Keratinocyte (primary cell): ENCODE measurements around the gene TMEM187. TPM values are rescaled to one million over a fixed set of nuclear protein-coding genes. Genes with fewer than 3 reads are reported as not detected.

ENCODE experiments used
- DNase-seq: peaks from one replicate; pipeline ENCODE4 v3.0.0-alpha.2; 2011; ENCODE audit warnings: low read depth, missing footprints, low spot score
- FAIRE-seq: peaks from 2 replicates; lab custom pipeline; 2011; peaks lifted over from hg19 to GRCh38; lab: Jason Lieb, UNC
- H2AFZ ChIP-seq: 2 replicates; pipeline ENCODE4 v1.6.0; 2012; ENCODE audit warnings: low read length, control low read depth, inconsistent platforms; ENCODE audit not compliant: control insufficient read depth
- H3K27ac ChIP-seq: 2 replicates; pipeline ENCODE4 v1.5.1; 2011; ENCODE audit warnings: low read length; ENCODE audit not compliant: control insufficient read depth, insufficient read depth
- H3K27me3 ChIP-seq: 3 replicates; pipeline ENCODE4 v1.6.0; 2011; ENCODE audit warnings: low read length; ENCODE audit not compliant: control insufficient read depth, insufficient read depth; ENCODE audit errors: extremely low read depth
- H3K36me3 ChIP-seq, 2 experiments: 2 replicates in 1 of 2; 3 replicates in 1 of 2; pipeline ENCODE4 v1.5.1; 2011; ENCODE audit warnings: low read length in 2 of 2, mild to moderate bottlenecking in 1 of 2; ENCODE audit not compliant: control insufficient read depth in 2 of 2, insufficient read depth in 2 of 2; ENCODE audit errors: extremely low read depth in 1 of 2
- H3K4me1 ChIP-seq: 3 replicates; pipeline ENCODE4 v1.5.1; 2011; ENCODE audit warnings: low read length; ENCODE audit not compliant: control insufficient read depth, insufficient read depth; ENCODE audit errors: extremely low read depth
- H3K4me2 ChIP-seq: 3 replicates; pipeline ENCODE4 v1.6.0; 2011; ENCODE audit warnings: low read depth, low read length; ENCODE audit not compliant: control insufficient read depth, insufficient read depth; ENCODE audit errors: extremely low read depth
- H3K4me3 ChIP-seq, 3 experiments: fragments of 200-600 bp in 1 of 3; sonication (generic) in 1 of 3; 2 replicates in 2 of 3; 3 replicates in 1 of 3; pipeline ENCODE4 v1.5.1; 2011 to 2016; ENCODE audit warnings: low read length in 3 of 3, mild to moderate bottlenecking in 3 of 3, control low read depth in 2 of 3, inconsistent platforms in 1 of 3, low read depth in 1 of 3, mixed read lengths in 1 of 3, mixed run types in 1 of 3, moderate library complexity in 1 of 3; ENCODE audit not compliant: control insufficient read depth in 2 of 3, insufficient read depth in 2 of 3; ENCODE audit errors: extremely low read depth in 1 of 3
- H3K79me2 ChIP-seq: 2 replicates; pipeline ENCODE4 v1.6.0; 2012; ENCODE audit warnings: low read length; ENCODE audit not compliant: control insufficient read depth, insufficient read depth
- H3K9ac ChIP-seq: 3 replicates; pipeline ENCODE4 v1.6.0; 2011; ENCODE audit warnings: low read length; ENCODE audit not compliant: control insufficient read depth, insufficient read depth; ENCODE audit errors: extremely low read depth
- H3K9me1 ChIP-seq: 3 replicates; pipeline ENCODE4 v1.6.0; 2011; ENCODE audit warnings: low read length; ENCODE audit not compliant: control insufficient read depth, insufficient read depth; ENCODE audit errors: extremely low read depth
- H3K9me3 ChIP-seq: 2 replicates; pipeline ENCODE4 v1.5.1; 2012; ENCODE audit warnings: low read depth, low read length; ENCODE audit not compliant: control insufficient read depth
- H4K20me1 ChIP-seq: 3 replicates; pipeline ENCODE4 v1.6.0; 2011; ENCODE audit warnings: low read length; ENCODE audit not compliant: control insufficient read depth, insufficient read depth; ENCODE audit errors: extremely low read depth
- EZH2 ChIP-seq: IDR thresholded peaks from one replicate; pipeline ENCODE4 v1.6.1; 2012; ENCODE audit warnings: inconsistent platforms, mild to moderate bottlenecking, low read length, moderate library complexity
- dilution Hi-C: fragments of 300-500 bp; cut with MboI; formaldehyde crosslinking; loops from one replicate; pipeline ENCODE4 v1.7.0; 2020; ENCODE audit warnings: low sequenced_read_pairs; ENCODE audit not compliant: extremely low pct_ligation_motif_present
- polyA plus RNA-seq, 5 experiments: library from polyadenylated mRNA; depleted of rRNA in 3 of 5; stranded (reverse) in 3 of 5; stranded (forward) in 1 of 5; unstranded in 1 of 5; fragments of >200 nt; gene quantifications; 1 replicate in 1 of 5; 2 replicates in 3 of 5; 3 replicates in 1 of 5; pipeline versions ENCODE4 v1.2.1 to v1.2.3, GENCODE V29; 2011 to 2012; ENCODE audit warnings: missing spikeins in 2 of 5, low read depth in 1 of 5, low replicate concordance in 1 of 5
- TF ChIP-seq, protein P1 (sequence below), 3 experiments: IDR thresholded peaks in 1 of 3; conservative IDR thresholded peaks in 1 of 3; optimal IDR thresholded peaks in 1 of 3; 2 replicates in 2 of 3; 3 replicates in 1 of 3; pipeline versions ENCODE3 to v1.5.1; 2011; ENCODE audit warnings: low read length in 3 of 3, mild to moderate bottlenecking in 3 of 3, moderate library complexity in 2 of 3, control low read depth in 1 of 3, inconsistent platforms in 1 of 3; ENCODE audit not compliant: insufficient read depth in 2 of 3; ENCODE audit errors: extremely low read depth in 1 of 3

TMEM187 gene
- polyA plus RNA-seq, 1 donor (not counting 4 experiments of a cell fraction or from before 2014, with no cell fraction given) = 6.6 TPM

DNA sequence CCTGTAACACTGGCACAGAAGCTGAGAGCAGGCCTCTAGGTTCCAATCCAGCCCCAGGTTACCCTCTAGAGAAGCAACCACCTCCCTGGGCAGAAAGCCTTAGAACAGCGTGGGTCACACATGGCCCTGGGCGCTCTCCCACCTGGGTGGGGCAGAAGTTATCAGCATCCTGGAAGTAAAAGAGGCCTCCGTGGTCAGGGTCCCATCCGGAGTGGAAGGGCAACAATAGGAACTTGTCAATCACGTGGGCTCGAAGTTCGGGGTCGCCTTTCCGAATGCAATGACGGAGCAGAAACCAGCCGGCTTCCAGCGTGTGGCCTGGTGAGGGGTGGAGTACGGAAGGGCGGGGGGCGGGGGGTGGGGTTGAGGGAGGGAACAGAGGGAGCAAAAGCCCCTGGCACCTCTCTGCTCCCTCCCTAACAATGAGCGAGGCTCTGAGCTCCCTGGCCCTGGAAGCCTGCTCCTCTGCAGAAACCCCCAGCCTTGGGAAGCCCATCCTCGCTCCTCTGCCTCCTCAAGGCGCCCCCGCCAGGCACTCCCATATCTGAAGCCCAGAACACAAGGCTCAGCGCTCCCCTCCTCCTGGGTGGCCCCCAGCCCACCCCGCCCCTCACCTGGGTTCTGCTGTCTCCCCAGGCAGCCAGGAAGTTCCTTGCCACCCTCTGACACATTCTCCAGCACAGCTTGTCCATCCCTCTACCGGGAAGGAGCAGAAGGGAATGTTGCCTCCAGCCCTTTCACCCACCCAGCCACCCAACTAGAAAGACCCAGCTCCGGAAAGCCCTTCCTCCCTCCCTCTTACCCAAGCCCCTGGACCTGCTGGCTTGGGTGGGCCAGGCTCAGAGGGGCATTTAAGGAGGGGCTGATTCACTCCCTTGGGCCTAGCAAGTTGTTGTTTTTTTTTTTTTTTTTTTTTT lies 31.0 kb upstream of the TMEM187 start:
- Histone ChIP-seq H4K20me1 (no peaks in the 10 kb centered on the region), H3K9ac (no peak overlapping the region), H2AFZ (no peak overlapping the region), H3K36me3 (no peaks in the 10 kb centered on the region), H3K27me3 (no peaks in the 10 kb centered on the region), H3K4me2 (no peak overlapping the region), H3K9me3 (no peaks in the 10 kb centered on the region), H3K27ac (no peak overlapping the region), H3K4me1 (no peaks in the 10 kb centered on the region), H3K4me3 (no peak overlapping the region), H3K79me2 (no peaks in the 10 kb centered on the region), H3K9me1 (no peaks in the 10 kb centered on the region)
- TF ChIP-seq, protein P1, sequence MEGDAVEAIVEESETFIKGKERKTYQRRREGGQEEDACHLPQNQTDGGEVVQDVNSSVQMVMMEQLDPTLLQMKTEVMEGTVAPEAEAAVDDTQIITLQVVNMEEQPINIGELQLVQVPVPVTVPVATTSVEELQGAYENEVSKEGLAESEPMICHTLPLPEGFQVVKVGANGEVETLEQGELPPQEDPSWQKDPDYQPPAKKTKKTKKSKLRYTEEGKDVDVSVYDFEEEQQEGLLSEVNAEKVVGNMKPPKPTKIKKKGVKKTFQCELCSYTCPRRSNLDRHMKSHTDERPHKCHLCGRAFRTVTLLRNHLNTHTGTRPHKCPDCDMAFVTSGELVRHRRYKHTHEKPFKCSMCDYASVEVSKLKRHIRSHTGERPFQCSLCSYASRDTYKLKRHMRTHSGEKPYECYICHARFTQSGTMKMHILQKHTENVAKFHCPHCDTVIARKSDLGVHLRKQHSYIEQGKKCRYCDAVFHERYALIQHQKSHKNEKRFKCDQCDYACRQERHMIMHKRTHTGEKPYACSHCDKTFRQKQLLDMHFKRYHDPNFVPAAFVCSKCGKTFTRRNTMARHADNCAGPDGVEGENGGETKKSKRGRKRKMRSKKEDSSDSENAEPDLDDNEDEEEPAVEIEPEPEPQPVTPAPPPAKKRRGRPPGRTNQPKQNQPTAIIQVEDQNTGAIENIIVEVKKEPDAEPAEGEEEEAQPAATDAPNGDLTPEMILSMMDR (optimal IDR thresholded peaks at IDR 0.05 in 1 of 3, IDR thresholded peaks at IDR 0.05 in 1 of 3, conservative IDR thresholded peaks at IDR 0.05 in 1 of 3; ENCODE audit: extremely low read depth in 1 of 3, insufficient read depth in 2 of 3, low read length in 3 of 3) = no peak
- no peak for TF ChIP-seq EZH2
- FAIRE-seq (no peak), DNase-seq (no peak)
- dilution Hi-C loops = no loop called here

DNA sequence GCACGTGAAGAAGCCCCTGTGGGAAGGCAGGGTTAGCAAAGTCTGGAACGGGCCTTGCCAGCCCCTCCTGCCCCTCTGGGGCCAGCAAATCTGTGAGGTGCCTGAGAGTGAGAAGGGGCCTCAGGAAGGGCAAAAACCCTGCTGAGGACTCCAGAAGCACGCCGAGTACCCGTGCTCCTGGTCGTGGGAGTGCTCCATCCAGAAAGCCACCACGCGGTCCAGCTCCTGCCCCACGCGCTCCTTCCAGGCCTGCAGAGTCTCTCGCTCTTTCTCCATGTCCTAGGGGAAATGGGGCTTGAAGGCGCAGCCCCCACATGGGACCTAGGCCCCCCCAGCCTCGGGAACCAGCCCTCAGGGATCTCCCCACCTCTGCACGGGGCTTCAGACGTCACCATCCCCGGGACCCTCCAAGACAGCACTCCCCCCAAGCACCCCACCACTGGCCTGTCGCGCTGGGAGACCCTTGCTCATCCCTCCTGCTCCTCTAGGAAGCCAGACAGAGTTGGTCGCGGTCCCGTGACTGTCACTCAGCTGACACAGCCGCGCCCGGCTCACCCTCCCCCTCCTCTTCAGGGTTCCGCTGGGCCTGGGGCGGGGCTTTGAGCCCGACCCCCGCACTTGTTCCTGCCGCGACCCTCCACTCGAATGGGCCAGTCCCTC lies 28.3 kb upstream of the TMEM187 start, which contains the start of gene RENBP:
RENBP (minus strand) TSS at position 504 of the 660 bp plus-strand sequence; CDS start at position 471, 33 bp downstream.
- Histone ChIP-seq H2AFZ (no peak within 1 kb of the TSS), H3K36me3 (peaks cover 0 to 4% of the 10 kb centered on the region in 2 experiments), H3K79me2 (no peaks in the 10 kb centered on the region), H4K20me1 (no peaks in the 10 kb centered on the region), H3K4me3 (no peak within 1 kb of the TSS), H3K27ac (no peak within 1 kb of the TSS), H3K4me1 (no peaks in the 10 kb centered on the region), H3K9ac (no peak within 1 kb of the TSS), H3K4me2 (no peak within 1 kb of the TSS), H3K9me1 (no peaks in the 10 kb centered on the region), H3K27me3 (no peaks in the 10 kb centered on the region), H3K9me3 (no peaks in the 10 kb centered on the region)
- FAIRE-seq = no peak
- dilution Hi-C loops = no loop called here
- no peak for DNase-seq
- no peak for TF ChIP-seq EZH2
- TF ChIP-seq, protein P1 (optimal IDR thresholded peaks at IDR 0.05 in 1 of 3, IDR thresholded peaks at IDR 0.05 in 1 of 3, conservative IDR thresholded peaks at IDR 0.05 in 1 of 3; ENCODE audit: extremely low read depth in 1 of 3, insufficient read depth in 2 of 3, low read length in 3 of 3) = no peak
